ENCODE measurements around the gene ADAMTS2.
A peak's percentile ranks its signal among the peaks of the same experiment; 100 is the strongest.

The ADAMTS2 gene

GRCh38 chr5:179345433-179346321 lies at the start of gene ADAMTS2:
TSS of gene ADAMTS2 (minus strand) at chr5:179345461. CDS start at chr5:179345328, 133 bp downstream.
- peak; percentile 68 for DNase-seq
- Histone ChIP-seq H3K27ac (ENCODE audit: low read length) (no peak within 1 kb of the TSS), H3K4me3 (ENCODE audit: low read depth in 1 of 2, low read length in 2 of 2) (0 out of 4 replicates have a peak within 1 kb of the TSS, but pooled peaks of 1 of the 2 experiments have one; percentile 20), H4K20me1 (ENCODE audit: insufficient read depth, low read length) (peaks cover 5% of the 10 kb centered on the region), H3K4me2 (ENCODE audit: insufficient read depth, low read length) (peak within 1 kb of the TSS; percentile 59), H2AFZ (ENCODE audit: low read depth, low read length) (no peak within 1 kb of the TSS), H3K36me3 (ENCODE audit: insufficient read depth, low read length) (no peaks in the 10 kb centered on the region), H3K9ac (ENCODE audit: low read depth, low read length) (no peak within 1 kb of the TSS), H3K4me1 (ENCODE audit: insufficient read depth, low read length) (peaks cover 4% of the 10 kb centered on the region; the same call in 1 of the 2 replicates), H3K9me3 (ENCODE audit: insufficient read depth, low read length, severe bottlenecking) (no peaks in the 10 kb centered on the region), H3K27me3 (ENCODE audit: insufficient read depth, low read length, poor library complexity) (peaks cover 31% of the 10 kb centered on the region), H3K79me2 (ENCODE audit: insufficient read depth, low read length) (no peaks in the 10 kb centered on the region)
- ATAC-seq (ENCODE audit: insufficient read depth, low read depth), result peak; percentile 88
- TF ChIP-seq EZH2 (IDR thresholded peaks at IDR 0.05; ENCODE audit: borderline replicate concordance, low read depth, low read length, severe bottlenecking), result peak; percentile 45
- peak; percentile 27 for TF ChIP-seq CTCF (IDR thresholded peaks at IDR 0.05; ENCODE audit: borderline replicate concordance, extremely low read depth, low read length, poor library complexity, severe bottlenecking)

- H2AFZ ChIP-seq (ENCODE audit: low read depth, low read length), result no peak overlapping the region
- no peak for ATAC-seq (ENCODE audit: insufficient read depth, low read depth)
- TF ChIP-seq CTCF (IDR thresholded peaks at IDR 0.05; ENCODE audit: borderline replicate concordance, extremely low read depth, low read length, poor library complexity, severe bottlenecking) (no peak), EZH2 (IDR thresholded peaks at IDR 0.05; ENCODE audit: borderline replicate concordance, low read depth, low read length, severe bottlenecking) (no peak)
Observed at GRCh38 chr5:179393078-179393477, 47.8 kb upstream of the ADAMTS2 start.

GRCh38 chr5:179387151-179388110 lies 42.2 kb upstream of the ADAMTS2 start:
- Histone ChIP-seq H3K4me2 (ENCODE audit: insufficient read depth, low read length) (no peak overlapping the region), H3K4me1 (ENCODE audit: insufficient read depth, low read length) (no peaks in the 10 kb centered on the region), H3K36me3 (ENCODE audit: insufficient read depth, low read length) (no peaks in the 10 kb centered on the region), H3K27ac (ENCODE audit: low read length) (no peak overlapping the region), H4K20me1 (ENCODE audit: insufficient read depth, low read length) (no peaks in the 10 kb centered on the region), H3K9me3 (ENCODE audit: insufficient read depth, low read length, severe bottlenecking) (peaks cover 18% of the 10 kb centered on the region), H2AFZ (ENCODE audit: low read depth, low read length) (no peak overlapping the region), H3K79me2 (ENCODE audit: insufficient read depth, low read length) (no peaks in the 10 kb centered on the region), H3K9ac (ENCODE audit: low read depth, low read length) (no peak overlapping the region), H3K27me3 (ENCODE audit: insufficient read depth, low read length, poor library complexity) (no peaks in the 10 kb centered on the region), H3K4me3 (ENCODE audit: low read depth in 1 of 2, low read length in 2 of 2) (no peak overlapping the region)
- no peak for ATAC-seq (ENCODE audit: insufficient read depth, low read depth)
- TF ChIP-seq CTCF (IDR thresholded peaks at IDR 0.05; ENCODE audit: borderline replicate concordance, extremely low read depth, low read length, poor library complexity, severe bottlenecking) (no peak), EZH2 (IDR thresholded peaks at IDR 0.05; ENCODE audit: borderline replicate concordance, low read depth, low read length, severe bottlenecking) (no peak)
- DNase-seq, result no peak

More at GRCh38 chr5:179393078-179393477, 47.8 kb upstream of the ADAMTS2 start:
- no peak overlapping the region for H3K4me3 ChIP-seq (ENCODE audit: low read depth in 1 of 2, low read length in 2 of 2)
- H3K27me3 ChIP-seq (ENCODE audit: insufficient read depth, low read length, poor library complexity), result no peaks in the 10 kb centered on the region
- H3K9me3 ChIP-seq (ENCODE audit: insufficient read depth, low read length, severe bottlenecking), result peaks cover 22% of the 10 kb centered on the region
- no peak overlapping the region for H3K27ac ChIP-seq (ENCODE audit: low read length)
- H3K9ac ChIP-seq (ENCODE audit: low read depth, low read length), result no peak overlapping the region
- no peak for DNase-seq
- no peaks in the 10 kb centered on the region for H3K79me2 ChIP-seq (ENCODE audit: insufficient read depth, low read length)
- no peak overlapping the region for H3K4me2 ChIP-seq (ENCODE audit: insufficient read depth, low read length)
- no peaks in the 10 kb centered on the region for H3K36me3 ChIP-seq (ENCODE audit: insufficient read depth, low read length)
- no peaks in the 10 kb centered on the region for H4K20me1 ChIP-seq (ENCODE audit: insufficient read depth, low read length)
- H3K4me1 ChIP-seq (ENCODE audit: insufficient read depth, low read length), result no peaks in the 10 kb centered on the region

Measured in DND-41 (cell line).